Stromal cell of bone marrow (primary cell): Measurements from ENCODE around the gene TSPAN32.

Experiments used
- DNase-seq: peaks from one replicate; pipeline ENCODE4 v3.0.0-alpha.2; 2012; ENCODE audit warnings: low read depth

The TSPAN32 gene

GRCh38 chr11:2301631-2302305, at the start of gene TSPAN32, which contains the start of gene C11orf21:
TSPAN32 (plus strand) TSS chr11:2302013; CDS start chr11:2302150, 137 bp downstream.
C11orf21 (minus strand) TSS chr11:2301918; CDS start chr11:2301808, 110 bp downstream.
- peak; percentile 11 for DNase-seq

GRCh38 chr11:2252018-2252417, 49.8 kb upstream of the TSPAN32 start:
- no peak for DNase-seq

GRCh38 chr11:2256293-2256913, 45.4 kb upstream of the TSPAN32 start:
- DNase-seq = no peak

GRCh38 chr11:2256951-2257700, 44.7 kb upstream of the TSPAN32 start:
- no peak for DNase-seq

- DNase-seq = no peak
These were observed 43.0 kb upstream of the TSPAN32 start for GRCh38 chr11:2258501-2259465.

- DNase-seq = no peak
These were observed 42.4 kb upstream of the TSPAN32 start for GRCh38 chr11:2259466-2259830.

- no peak for DNase-seq
These were observed 41.8 kb upstream of the TSPAN32 start for GRCh38 chr11:2259897-2260451.

- DNase-seq = no peak
These were observed 41.1 kb upstream of the TSPAN32 start for GRCh38 chr11:2260491-2261364.

- DNase-seq = no peak
These were observed 40.2 kb upstream of the TSPAN32 start for GRCh38 chr11:2261436-2262230.

GRCh38 chr11:2262301-2263070, 39.3 kb upstream of the TSPAN32 start:
- DNase-seq = no peak

GRCh38 chr11:2263071-2263565, 38.7 kb upstream of the TSPAN32 start:
- DNase-seq = no peak

- no peak for DNase-seq
These were observed 38.0 kb upstream of the TSPAN32 start for GRCh38 chr11:2263724-2264360.

GRCh38 chr11:2264366-2265053, 37.3 kb upstream of the TSPAN32 start:
- DNase-seq = no peak

GRCh38 chr11:2265396-2265795, 36.4 kb upstream of the TSPAN32 start:
- DNase-seq = no peak

GRCh38 chr11:2265854-2266585, 35.8 kb upstream of the TSPAN32 start:
- no peak for DNase-seq

- DNase-seq = no peak
These were observed 35.1 kb upstream of the TSPAN32 start for GRCh38 chr11:2266586-2267305.
